Panc1 (cell line): ENCODE data around the gene MGST1.

Source experiments
- TCF7L2 ChIP-seq: IDR thresholded peaks from 2 replicates; pipeline ENCODE4 v1.6.1; 2011; ENCODE audit warnings: mild to moderate bottlenecking, low read depth, low read length, inconsistent platforms
- TF ChIP-seq, protein P1 (sequence below): fragments of 450-650 bp; IDR thresholded peaks from 2 replicates; pipeline ENCODE4 v1.5.1; 2017; ENCODE audit warnings: mild to moderate bottlenecking

DNA sequence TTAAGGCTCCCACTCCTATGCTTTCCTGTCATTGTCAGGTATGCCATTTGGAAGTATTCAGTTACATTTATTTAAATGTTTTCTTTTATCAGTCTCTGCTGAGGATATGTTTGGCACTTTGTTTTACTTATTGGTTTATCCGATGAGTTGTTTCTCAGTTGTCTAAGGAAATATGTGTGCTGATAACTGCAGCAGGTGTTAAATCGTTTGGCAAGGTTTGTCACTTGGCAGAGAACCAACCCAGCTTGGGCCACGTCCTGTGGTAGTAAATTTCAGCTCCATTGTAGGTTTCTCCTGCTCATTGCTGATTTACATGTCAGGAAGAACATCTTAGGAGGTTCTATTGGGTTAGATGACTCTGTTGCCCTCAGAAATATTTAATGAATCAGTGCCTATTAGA is 22.0 kb upstream of the MGST1 start:
- TF ChIP-seq, protein P1, sequence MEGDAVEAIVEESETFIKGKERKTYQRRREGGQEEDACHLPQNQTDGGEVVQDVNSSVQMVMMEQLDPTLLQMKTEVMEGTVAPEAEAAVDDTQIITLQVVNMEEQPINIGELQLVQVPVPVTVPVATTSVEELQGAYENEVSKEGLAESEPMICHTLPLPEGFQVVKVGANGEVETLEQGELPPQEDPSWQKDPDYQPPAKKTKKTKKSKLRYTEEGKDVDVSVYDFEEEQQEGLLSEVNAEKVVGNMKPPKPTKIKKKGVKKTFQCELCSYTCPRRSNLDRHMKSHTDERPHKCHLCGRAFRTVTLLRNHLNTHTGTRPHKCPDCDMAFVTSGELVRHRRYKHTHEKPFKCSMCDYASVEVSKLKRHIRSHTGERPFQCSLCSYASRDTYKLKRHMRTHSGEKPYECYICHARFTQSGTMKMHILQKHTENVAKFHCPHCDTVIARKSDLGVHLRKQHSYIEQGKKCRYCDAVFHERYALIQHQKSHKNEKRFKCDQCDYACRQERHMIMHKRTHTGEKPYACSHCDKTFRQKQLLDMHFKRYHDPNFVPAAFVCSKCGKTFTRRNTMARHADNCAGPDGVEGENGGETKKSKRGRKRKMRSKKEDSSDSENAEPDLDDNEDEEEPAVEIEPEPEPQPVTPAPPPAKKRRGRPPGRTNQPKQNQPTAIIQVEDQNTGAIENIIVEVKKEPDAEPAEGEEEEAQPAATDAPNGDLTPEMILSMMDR = no peak
- no peak for TF ChIP-seq TCF7L2
